Measurements from ENCODE around the gene TCHH. TPM values are rescaled to one million over a fixed set of nuclear protein-coding genes. Genes with fewer than 3 reads are reported as not detected.

The TCHH gene
- total RNA-seq, 3 donors from 2014 or later (not counting 1 experiment from before 2014, with no cell fraction given): not detected

DNA sequence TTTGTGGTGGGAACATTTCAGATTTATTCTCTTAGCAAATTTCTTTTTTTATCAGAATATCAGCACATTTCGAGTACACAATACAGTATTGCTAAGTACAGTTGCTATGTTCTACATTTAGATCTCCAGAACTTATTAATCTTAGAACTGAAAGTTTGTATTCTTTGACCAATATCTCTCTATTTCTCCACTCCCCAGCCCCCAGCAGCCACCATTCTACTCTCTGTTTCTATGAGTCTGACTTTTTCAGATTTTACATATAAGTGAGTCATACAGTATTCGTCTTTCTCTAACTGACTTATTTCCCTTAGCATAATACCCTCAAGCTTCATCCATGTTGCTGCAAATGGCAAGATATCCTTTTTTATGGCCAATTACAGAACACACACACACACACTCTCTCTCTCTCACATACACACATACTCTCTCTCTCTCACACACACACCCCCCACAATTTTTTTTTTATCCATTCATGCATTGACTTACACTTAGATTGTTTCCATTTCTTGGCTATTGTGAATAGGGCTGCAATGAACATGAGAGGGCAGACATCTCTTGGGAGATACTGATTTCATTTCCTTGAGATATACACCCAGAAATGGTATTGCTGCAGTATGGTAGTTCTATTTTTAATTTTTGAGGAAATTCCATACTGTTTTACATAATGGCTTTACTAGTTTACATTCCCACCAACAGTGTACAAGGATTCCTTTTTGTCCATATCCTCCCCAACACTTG, 28.1 kb upstream of the TCHH start:
- ATAC-seq (no peak), DNase-seq (no peak)
- Histone ChIP-seq H3K36me3 (ENCODE audit: control insufficient read depth, insufficient read depth, low read length) (no peaks in the 10 kb centered on the region), H3K9me3 (ENCODE audit: control insufficient read depth, insufficient read depth, low read length) (peaks cover 7% of the 10 kb centered on the region), H3K27me3 (ENCODE audit: control insufficient read depth, insufficient read depth, low read length) (peaks cover 7% of the 10 kb centered on the region), H3K27ac (ENCODE audit: low read length) (no peak overlapping the region), H3K4me3 (ENCODE audit: low read length) (no peak overlapping the region), H3K4me1 (ENCODE audit: control insufficient read depth, insufficient read depth, low read length) (no peaks in the 10 kb centered on the region)
- Mint-ChIP-seq H3K27ac (no peak overlapping the region), H3K36me3 (peaks cover under 1% of the 10 kb centered on the region), H3K27me3 (ENCODE audit: low read depth in 2 of 2) (peaks cover 27 to 37% of the 10 kb centered on the region in 2 donors), H3K4me1 (no peaks in the 10 kb centered on the region), H3K4me3 (no peak overlapping the region), H3K9me3 (peaks cover under 1 to 1% of the 10 kb centered on the region in 2 donors)
- intact Hi-C loops (cut with micrococcal nuclease): no loop called here
- TF ChIP-seq, protein P1, sequence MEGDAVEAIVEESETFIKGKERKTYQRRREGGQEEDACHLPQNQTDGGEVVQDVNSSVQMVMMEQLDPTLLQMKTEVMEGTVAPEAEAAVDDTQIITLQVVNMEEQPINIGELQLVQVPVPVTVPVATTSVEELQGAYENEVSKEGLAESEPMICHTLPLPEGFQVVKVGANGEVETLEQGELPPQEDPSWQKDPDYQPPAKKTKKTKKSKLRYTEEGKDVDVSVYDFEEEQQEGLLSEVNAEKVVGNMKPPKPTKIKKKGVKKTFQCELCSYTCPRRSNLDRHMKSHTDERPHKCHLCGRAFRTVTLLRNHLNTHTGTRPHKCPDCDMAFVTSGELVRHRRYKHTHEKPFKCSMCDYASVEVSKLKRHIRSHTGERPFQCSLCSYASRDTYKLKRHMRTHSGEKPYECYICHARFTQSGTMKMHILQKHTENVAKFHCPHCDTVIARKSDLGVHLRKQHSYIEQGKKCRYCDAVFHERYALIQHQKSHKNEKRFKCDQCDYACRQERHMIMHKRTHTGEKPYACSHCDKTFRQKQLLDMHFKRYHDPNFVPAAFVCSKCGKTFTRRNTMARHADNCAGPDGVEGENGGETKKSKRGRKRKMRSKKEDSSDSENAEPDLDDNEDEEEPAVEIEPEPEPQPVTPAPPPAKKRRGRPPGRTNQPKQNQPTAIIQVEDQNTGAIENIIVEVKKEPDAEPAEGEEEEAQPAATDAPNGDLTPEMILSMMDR (IDR thresholded peaks at IDR 0.05): no peak
- 71% methylated on average over 2 of the region's 2 CpGs for WGBS (ENCODE audit: insufficient coverage)

DNA sequence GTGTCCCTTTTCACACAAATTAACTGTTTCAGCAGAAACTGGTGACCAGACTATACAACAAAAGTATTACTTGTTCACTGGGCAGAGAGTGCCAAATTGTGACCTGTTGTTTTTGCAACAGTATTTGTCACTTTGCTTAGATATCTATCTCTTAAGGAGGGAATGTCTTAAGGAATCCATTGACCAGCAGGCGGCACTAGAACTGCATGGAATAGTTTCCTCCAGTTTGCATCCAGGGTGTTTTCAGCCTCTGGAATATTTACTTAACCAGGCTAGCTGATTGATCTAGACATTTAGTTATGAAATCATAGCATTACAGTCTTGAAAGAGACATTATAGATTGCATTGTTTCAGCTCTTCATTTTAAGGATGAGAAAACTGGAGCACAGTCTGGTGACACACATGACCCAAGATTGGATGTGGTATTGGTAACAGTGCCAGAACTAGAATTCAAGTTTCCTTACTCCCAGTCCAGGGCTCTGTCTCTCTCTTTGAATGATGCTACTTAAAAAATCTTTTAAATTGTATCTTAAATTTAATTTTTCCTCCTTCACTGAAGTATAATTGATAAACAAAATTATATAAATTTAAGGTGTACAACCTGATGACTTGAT, 26.8 kb upstream of the TCHH start:
- Histone ChIP-seq H3K9me3 (ENCODE audit: control insufficient read depth, insufficient read depth, low read length) (no peaks in the 10 kb centered on the region), H3K36me3 (ENCODE audit: control insufficient read depth, insufficient read depth, low read length) (no peaks in the 10 kb centered on the region), H3K4me1 (ENCODE audit: control insufficient read depth, insufficient read depth, low read length) (no peaks in the 10 kb centered on the region), H3K27me3 (ENCODE audit: control insufficient read depth, insufficient read depth, low read length) (peaks cover 7% of the 10 kb centered on the region), H3K4me3 (ENCODE audit: low read length) (no peak overlapping the region), H3K27ac (ENCODE audit: low read length) (no peak overlapping the region)
- Mint-ChIP-seq H3K9me3 (no peaks in the 10 kb centered on the region), H3K4me1 (no peaks in the 10 kb centered on the region), H3K36me3 (no peaks in the 10 kb centered on the region), H3K27me3 (ENCODE audit: low read depth in 2 of 2) (peaks cover 34 to 48% of the 10 kb centered on the region in 2 donors), H3K27ac (no peak overlapping the region), H3K4me3 (no peak overlapping the region)
- peak in 1 of 2 donors; percentile 32 for DNase-seq
- no peak for ATAC-seq
- WGBS (ENCODE audit: insufficient coverage): 22% methylated on average over 1 of the region's 1 CpG
- intact Hi-C loops (cut with micrococcal nuclease): no loop called here
- TF ChIP-seq, protein P1 (IDR thresholded peaks at IDR 0.05): peak; percentile 21

DNA sequence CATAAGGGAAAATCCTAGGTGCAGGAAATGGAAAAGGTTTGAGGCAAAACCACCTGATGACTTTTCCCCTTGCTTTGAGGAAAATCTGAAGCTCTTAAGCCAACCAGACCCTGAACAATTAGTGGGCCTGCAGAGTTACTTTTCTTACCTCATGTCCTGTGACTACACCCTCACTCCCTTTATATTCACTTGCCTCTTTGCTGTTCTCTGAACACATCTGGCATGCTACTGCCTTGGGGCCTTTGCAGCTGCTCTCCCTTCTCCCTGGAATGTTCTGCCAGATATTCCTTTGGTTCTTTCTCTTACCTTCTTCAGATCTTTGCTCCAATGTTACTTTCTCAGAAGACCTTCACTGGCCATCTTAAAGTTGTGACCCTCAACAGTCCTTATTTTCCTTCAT, 22.0 kb upstream of the TCHH start:
- intact Hi-C loops (cut with micrococcal nuclease): no loop called here
- no peak for DNase-seq
- H3K27me3 ChIP-seq (ENCODE audit: control insufficient read depth, insufficient read depth, low read length): peaks cover 13% of the 10 kb centered on the region

More for the DNA sequence above, 22.0 kb upstream of the TCHH start:
- Histone ChIP-seq H3K4me1 (ENCODE audit: control insufficient read depth, insufficient read depth, low read length) (no peaks in the 10 kb centered on the region), H3K27ac (ENCODE audit: low read length) (no peak overlapping the region), H3K4me3 (ENCODE audit: low read length) (no peak overlapping the region), H3K36me3 (ENCODE audit: control insufficient read depth, insufficient read depth, low read length) (no peaks in the 10 kb centered on the region), H3K9me3 (ENCODE audit: control insufficient read depth, insufficient read depth, low read length) (peaks cover 2% of the 10 kb centered on the region)
- Mint-ChIP-seq H3K36me3 (peaks cover 5% of the 10 kb centered on the region), H3K27ac (no peak overlapping the region), H3K4me1 (no peaks in the 10 kb centered on the region), H3K9me3 (peaks cover 3 to 6% of the 10 kb centered on the region in 2 donors), H3K27me3 (ENCODE audit: low read depth in 2 of 2) (peaks cover 35 to 70% of the 10 kb centered on the region in 2 donors), H3K4me3 (no peak overlapping the region)
- TF ChIP-seq, protein P1 (IDR thresholded peaks at IDR 0.05): no peak
- no peak for ATAC-seq

All from natural killer cell (primary cell).